Lung (tissue), 12 donors: Measurements from ENCODE around the gene ACY1. TPM values are rescaled to one million over a fixed set of nuclear protein-coding genes. Genes with fewer than 3 reads are reported as not detected.

Experiments used
- ATAC-seq: fragments of 200-7000 bp; cut with Tn5 transposase; one replicate; pipeline ENCODE4 v1.9.1; 2020; ENCODE audit warnings: moderate number of reproducible peaks; ENCODE audit not compliant: insufficient read depth, low FRiP score
- DNase-seq, 3 donors: peaks; one replicate each; pipeline ENCODE4 v3.0.0-alpha.2; 2013 to 2017
- H3K27ac ChIP-seq, 2 donors: one replicate each; pipeline ENCODE4 v1.5.1; 2013; ENCODE audit warnings: mild to moderate bottlenecking in 2 of 2, moderate library complexity in 2 of 2, control low read depth in 1 of 2, inconsistent platforms in 1 of 2, low read depth in 1 of 2, low read length in 1 of 2
- H3K27me3 ChIP-seq, 3 donors: one replicate each; pipeline ENCODE4 v1.5.1; 2013; ENCODE audit warnings: low read length in 2 of 3; ENCODE audit not compliant: control insufficient read depth in 3 of 3, insufficient read depth in 3 of 3
- H3K36me3 ChIP-seq, 4 donors: one replicate each; pipeline ENCODE4 v1.5.1; 2013; ENCODE audit warnings: low read length in 4 of 4, mild to moderate bottlenecking in 1 of 4, moderate library complexity in 1 of 4; ENCODE audit not compliant: control insufficient read depth in 4 of 4, insufficient read depth in 4 of 4
- H3K4me1 ChIP-seq, 5 donors: one replicate each; pipeline ENCODE4 v1.5.1; 2013; ENCODE audit warnings: low read length in 5 of 5, mild to moderate bottlenecking in 2 of 5, moderate library complexity in 1 of 5; ENCODE audit not compliant: control insufficient read depth in 5 of 5, insufficient read depth in 5 of 5
- H3K4me3 ChIP-seq: one replicate; pipeline ENCODE4 v1.5.1; 2013; ENCODE audit warnings: mild to moderate bottlenecking, control low read depth, moderate library complexity
- H3K9ac ChIP-seq, 2 donors: one replicate each; pipeline ENCODE4 v1.5.1; 2013; ENCODE audit warnings: low read length in 2 of 2, control low read depth in 1 of 2; ENCODE audit not compliant: insufficient read depth in 1 of 2
- H3K9me3 ChIP-seq, 4 donors: one replicate each; pipeline ENCODE4 v1.5.1; 2013; ENCODE audit warnings: low read length in 3 of 4, mild to moderate bottlenecking in 1 of 4, moderate library complexity in 1 of 4; ENCODE audit not compliant: control insufficient read depth in 4 of 4, insufficient read depth in 3 of 4
- CTCF ChIP-seq: IDR thresholded peaks from 2 replicates; pipeline ENCODE4 v1.5.1; 2012; ENCODE audit warnings: mild to moderate bottlenecking; ENCODE audit errors: control extremely low read depth, extremely low read depth
- WGBS, 2 donors: extraction: QIAGEN DNeasy Blood & Tissue Kit; methylation state at CpG; one replicate each; pipeline ENCODE4 v1.1.7; 2013; 5-methylcytosine and 5-hydroxymethylcytosine counted together
- polyA plus RNA-seq, 2 donors: library from polyadenylated mRNA; stranded (reverse); fragments of 200-250 nt; gene quantifications; one replicate each; pipeline ENCODE4 v1.2.1, GENCODE V29; 2013
- total RNA-seq, 2 donors: library from RNA; depleted of rRNA in 1 of 2; stranded (reverse); fragments of >200 nt in 1 of 2; gene quantifications; one replicate each; pipeline ENCODE4 v1.2.1, GENCODE V29; 2014 to 2021
- donor health status: control.
- donor health status: control.
- donor health status: Bipolar disorder and iron deficiency.
- donor health status: healthy.
- donor health status: DM: yes; HTN: yes; CAD: no.

Gene ACY1
- total and polyA plus RNA-seq, 4 donors, result 19.6 to 52.6 (median 39.0) TPM

- peaks cover 0 to 11% (median 4%) of the 10 kb centered on the region in 5 donors for H3K4me1 ChIP-seq
- H3K27ac ChIP-seq, result no peak overlapping the region
- ATAC-seq, result no peak
- H3K9ac ChIP-seq, result no peak overlapping the region
- H3K4me3 ChIP-seq, result no peak overlapping the region
- H3K27me3 ChIP-seq, result peaks cover 0 to 6% (median 0%) of the 10 kb centered on the region in 3 donors
- no peak for TF ChIP-seq CTCF
- H3K9me3 ChIP-seq, result no peaks in the 10 kb centered on the region
- no peak for DNase-seq
- WGBS, 2 donors, result 88% methylated on average over 1 of the region's 1 CpG
- peaks cover 0 to 7% (median under 1%) of the 10 kb centered on the region in 4 donors for H3K36me3 ChIP-seq
Measured at GRCh38 chr3:51954713-51955112, 28.6 kb upstream of the ACY1 start.

GRCh38 chr3:51955175-51955892, 28.0 kb upstream of the ACY1 start, which contains the start of gene GPR62:
TSS of gene GPR62 (plus strand) at chr3:51955381. CDS start at chr3:51955653, 272 bp downstream.
- Histone ChIP-seq H3K4me3 (no peak within 1 kb of the TSS), H3K9ac (no peak within 1 kb of the TSS)
- 29 to 36% methylated on average over 32 to 33 of the region's 33 CpGs for WGBS, 2 donors

GRCh38 chr3:51955893-51956770, 27.2 kb upstream of the ACY1 start:
- Histone ChIP-seq H3K27me3 (peaks cover 0 to 6% (median 0%) of the 10 kb centered on the region in 3 donors), H3K36me3 (peaks cover 0 to 13% (median 3%) of the 10 kb centered on the region in 4 donors), H3K9ac (no peak overlapping the region), H3K27ac (peak overlapping the region; percentile 3 to 86), H3K9me3 (no peaks in the 10 kb centered on the region), H3K4me3 (no peak overlapping the region), H3K4me1 (peaks cover 0 to 11% (median 4%) of the 10 kb centered on the region in 5 donors)
- no peak for TF ChIP-seq CTCF
- 1 to 6% methylated on average over 66 to 97 of the region's 97 CpGs for WGBS, 2 donors
- DNase-seq (peak; percentile 74 to 87 (median 75)), ATAC-seq (peak; percentile 50)

More at GRCh38 chr3:51955175-51955892, 28.0 kb upstream of the ACY1 start, which contains the start of gene GPR62:
- H3K4me1 ChIP-seq, result peaks cover 0 to 11% (median 4%) of the 10 kb centered on the region in 5 donors
- H3K36me3 ChIP-seq, result peaks cover 0 to 13% (median 2%) of the 10 kb centered on the region in 4 donors
- TF ChIP-seq CTCF, result no peak
- H3K27ac ChIP-seq, result peak within 1 kb of the TSS; percentile 3 to 86
- ATAC-seq, result no peak
- H3K9me3 ChIP-seq, result no peaks in the 10 kb centered on the region
- no peak for DNase-seq
- H3K27me3 ChIP-seq, result peaks cover 0 to 6% (median 0%) of the 10 kb centered on the region in 3 donors
